ENCODE data around the gene KRTAP15-1.

DNA sequence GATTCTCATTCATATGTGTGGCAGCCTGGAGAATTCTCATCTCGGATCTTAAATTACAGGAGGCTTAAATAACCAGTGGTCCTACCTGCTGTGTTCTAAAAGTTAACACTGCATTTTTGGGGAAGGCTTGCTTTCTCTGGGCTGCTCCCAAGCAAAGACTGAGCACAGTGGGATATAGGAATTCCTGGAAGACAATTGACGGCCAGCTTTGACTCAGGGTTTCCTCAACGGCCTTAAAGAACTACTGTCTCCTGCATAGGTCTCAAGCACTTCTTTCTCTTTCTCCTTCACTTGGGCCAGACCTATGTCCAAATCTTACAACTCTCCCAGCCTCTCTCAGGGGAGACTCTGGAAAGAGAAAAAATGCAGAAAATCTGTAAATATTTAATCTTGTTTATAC is 13.3 kb upstream of the KRTAP15-1 start:
- no peak for TF ChIP-seq CTCF (IDR thresholded peaks at IDR 0.05)
- no peak for TF ChIP-seq POLR2A (IDR thresholded peaks at IDR 0.05)

All from testis (tissue), 2 donors.